Lower lobe of right lung (tissue), 2 donors: ENCODE data around the gene ASZ1. TPM values are rescaled to one million over a fixed set of nuclear protein-coding genes. Genes with fewer than 3 reads are reported as not detected.

Experiments
- ATAC-seq, 2 donors: fragments of 200-7000 bp; cut with Tn5 transposase; one replicate each; pipeline ENCODE4 v1.9.1; 2020 to 2022; ENCODE audit warnings: mild to moderate bottlenecking in 2 of 2, moderate library complexity in 2 of 2
- DNase-seq: peaks from one replicate; pipeline ENCODE4 v3.0.0-alpha.2; 2020
- H3K27ac ChIP-seq: fragments of 200-600 bp; one replicate; pipeline ENCODE4 v1.8.0; 2022
- H3K27me3 ChIP-seq: fragments of 200-600 bp; one replicate; pipeline ENCODE4 v1.8.0; 2022; ENCODE audit warnings: low read depth
- H3K36me3 ChIP-seq: fragments of 200-600 bp; one replicate; pipeline ENCODE4 v1.8.0; 2022; ENCODE audit warnings: mild to moderate bottlenecking
- H3K4me1 ChIP-seq: fragments of 200-600 bp; one replicate; pipeline ENCODE4 v1.8.0; 2022
- H3K4me3 ChIP-seq: fragments of 200-600 bp; one replicate; pipeline ENCODE4 v1.8.0; 2022; ENCODE audit warnings: mild to moderate bottlenecking
- H3K9me3 ChIP-seq: fragments of 200-600 bp; one replicate; pipeline ENCODE4 v1.8.0; 2022
- CTCF ChIP-seq: fragments of 200-600 bp; IDR thresholded peaks from one replicate; pipeline ENCODE4 v1.8.0; 2022; ENCODE audit warnings: antibody characterized with exemption, mild to moderate bottlenecking
- intact Hi-C: fragments of 100-400 bp; cut with DNase I; formaldehyde crosslinking; loops from one replicate; pipeline ENCODE4 v1.11.0; 2022
- total RNA-seq: library from RNA; stranded (reverse); fragmentation: NEBNext Ultra II Directional; extraction: Animal tissue kit (Norgen Biotek cat#: 25700); gene quantifications from one replicate; pipeline ENCODE4 v1.2.1, GENCODE V29; 2021
- donor health status: DM: no; HTN: yes; CAD: no; lungs with severe emphysema.

The ASZ1 gene
- total RNA-seq, 1 donor from 2014 or later: not detected

DNA sequence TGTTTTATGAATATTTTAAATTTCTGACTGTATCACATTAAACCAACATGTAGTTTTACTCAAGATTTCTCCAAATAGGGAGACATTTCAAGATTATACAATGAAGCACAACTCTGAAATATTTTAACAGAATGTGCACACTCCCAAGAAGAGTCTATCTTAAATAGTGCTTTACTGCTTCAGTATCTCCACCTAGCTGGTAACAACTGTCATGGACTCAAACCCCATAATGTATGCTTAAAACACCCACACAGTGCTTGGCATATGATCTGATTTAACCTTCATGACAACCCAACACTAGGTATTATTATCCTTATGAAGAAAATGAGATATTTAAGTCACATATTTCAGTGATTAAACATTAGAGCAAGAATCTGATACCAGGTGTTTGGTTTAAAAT, 45.9 kb downstream of the ASZ1 start:
- TF ChIP-seq CTCF: no peak
- no peaks in the 10 kb centered on the region for H3K4me1 ChIP-seq
- ATAC-seq (no peak), DNase-seq (no peak)
- intact Hi-C loops: no loop called here
- no peaks in the 10 kb centered on the region for H3K27me3 ChIP-seq
- no peak overlapping the region for H3K4me3 ChIP-seq
- H3K36me3 ChIP-seq: no peaks in the 10 kb centered on the region
- H3K9me3 ChIP-seq: no peaks in the 10 kb centered on the region
- H3K27ac ChIP-seq: no peak overlapping the region

- no peaks in the 10 kb centered on the region for H3K9me3 ChIP-seq
- no peaks in the 10 kb centered on the region for H3K4me1 ChIP-seq
- no peak for DNase-seq
- no peak for TF ChIP-seq CTCF
- H3K27ac ChIP-seq: no peak overlapping the region
- ATAC-seq: no peak
- no peaks in the 10 kb centered on the region for H3K27me3 ChIP-seq
- H3K4me3 ChIP-seq: no peak overlapping the region
- intact Hi-C loops: loop anchor here (10.0 kb wide), 1 partner anchor 161 kb away; no protein-coding TSS in a partner anchor
- no peaks in the 10 kb centered on the region for H3K36me3 ChIP-seq
Measured at GRCh38 chr7:117375380-117375779, 51.9 kb downstream of the ASZ1 start.

DNA sequence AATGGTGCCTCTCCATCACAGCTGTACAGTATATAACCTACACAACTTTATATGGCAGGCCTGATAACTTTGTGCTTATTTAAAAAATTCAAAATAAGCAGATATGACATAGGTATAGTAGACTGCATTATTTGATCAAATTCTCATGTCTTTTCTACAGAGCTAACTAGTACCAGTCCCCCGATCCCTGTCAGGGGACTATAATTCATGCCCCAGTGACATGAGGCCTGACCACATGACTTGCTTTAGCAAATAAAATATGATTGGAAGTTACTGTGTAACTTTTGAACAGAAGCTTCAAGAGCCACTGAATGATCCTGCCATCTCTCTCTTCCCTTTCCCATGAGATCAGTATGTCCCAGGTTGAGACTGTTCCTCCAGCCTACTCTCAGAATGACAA, 55.2 kb downstream of the ASZ1 start:
- TF ChIP-seq CTCF: no peak
- no peak overlapping the region for H3K27ac ChIP-seq
- intact Hi-C loops: loop anchor here (10.0 kb wide), 1 partner anchor 157 kb away; no protein-coding TSS in a partner anchor
- H3K9me3 ChIP-seq: no peaks in the 10 kb centered on the region
- no peak overlapping the region for H3K4me3 ChIP-seq
- no peaks in the 10 kb centered on the region for H3K36me3 ChIP-seq
- ATAC-seq (no peak), DNase-seq (no peak)
- no peaks in the 10 kb centered on the region for H3K27me3 ChIP-seq
- no peaks in the 10 kb centered on the region for H3K4me1 ChIP-seq

GRCh38 chr7:117364339-117365080, 62.8 kb downstream of the ASZ1 start:
- Histone ChIP-seq H3K27me3 (no peaks in the 10 kb centered on the region), H3K4me3 (no peak overlapping the region), H3K9me3 (no peaks in the 10 kb centered on the region), H3K36me3 (no peaks in the 10 kb centered on the region), H3K27ac (no peak overlapping the region), H3K4me1 (no peaks in the 10 kb centered on the region)
- peak in 1 of 2 donors; percentile 13 for ATAC-seq
- no peak for DNase-seq
- no peak for TF ChIP-seq CTCF
- intact Hi-C loops: no loop called here

DNA sequence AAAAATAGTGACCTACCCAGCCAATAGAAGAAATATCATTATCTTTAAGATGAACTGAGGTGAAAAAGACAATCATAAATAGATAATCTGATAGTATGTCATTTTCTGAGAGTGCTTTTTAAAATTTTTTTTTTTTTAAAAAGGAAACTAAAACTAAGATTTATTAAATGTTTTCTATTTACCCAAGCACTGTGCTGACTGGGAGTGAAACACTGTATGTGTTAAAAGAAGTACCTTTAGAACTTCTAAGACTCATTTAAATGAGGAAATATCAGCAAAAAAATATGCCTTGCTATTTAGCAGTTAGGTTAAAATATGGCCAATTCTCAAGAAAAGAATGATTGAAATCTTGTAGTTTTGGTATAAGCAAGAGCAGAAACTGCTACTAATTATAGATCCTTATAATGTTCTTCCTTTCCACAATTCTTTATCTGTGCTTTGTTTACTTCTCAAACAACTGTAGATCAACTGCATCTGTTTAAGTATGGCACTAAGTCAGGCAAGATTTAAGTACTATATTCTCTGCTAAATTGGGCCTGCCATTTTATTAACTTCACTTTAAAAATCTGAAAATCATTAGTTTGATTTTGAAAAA, 64.9 kb downstream of the ASZ1 start:
- Histone ChIP-seq H3K9me3 (no peaks in the 10 kb centered on the region), H3K27ac (no peak overlapping the region), H3K4me3 (no peak overlapping the region), H3K36me3 (no peaks in the 10 kb centered on the region), H3K4me1 (no peaks in the 10 kb centered on the region), H3K27me3 (no peaks in the 10 kb centered on the region)
- ATAC-seq (no peak), DNase-seq (no peak)
- intact Hi-C loops: no loop called here
- TF ChIP-seq CTCF: no peak
